D341Med (cell line): ENCODE measurements around the gene TET3.
A peak's percentile ranks its signal among the peaks of the same experiment; 100 is the strongest.

Source experiments
- DNase-seq: peaks from one replicate; pipeline ENCODE4 v3.0.0; 2012; ENCODE audit warnings: low spot score

The TET3 gene

GRCh38 chr2:74007121-74007520 is 22.4 kb downstream of the TET3 start:
- DNase-seq = no peak

DNA sequence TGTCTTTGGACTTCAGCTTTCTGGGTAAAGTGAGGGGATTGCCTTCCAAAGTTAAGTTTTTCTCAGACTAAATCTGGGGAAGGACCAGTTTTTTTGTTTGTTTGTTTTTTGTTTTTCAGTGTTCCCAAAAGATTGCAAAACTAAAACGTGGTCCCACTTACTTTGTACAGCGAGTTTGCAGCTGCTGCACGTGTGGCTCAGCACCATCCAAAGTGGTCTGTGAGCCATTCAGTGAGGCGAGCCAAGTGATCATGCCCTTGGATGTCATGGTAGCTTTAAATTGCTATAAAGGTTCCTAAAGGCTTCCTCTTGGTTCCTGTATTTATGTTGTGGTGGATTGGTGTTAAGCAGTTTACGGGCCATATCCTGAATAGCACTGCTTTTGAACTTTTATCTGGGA is 23.0 kb downstream of the TET3 start:
- peak; percentile 0 for DNase-seq

GRCh38 chr2:74008761-74009395 is 24.2 kb downstream of the TET3 start:
- DNase-seq = peak; percentile 68

DNA sequence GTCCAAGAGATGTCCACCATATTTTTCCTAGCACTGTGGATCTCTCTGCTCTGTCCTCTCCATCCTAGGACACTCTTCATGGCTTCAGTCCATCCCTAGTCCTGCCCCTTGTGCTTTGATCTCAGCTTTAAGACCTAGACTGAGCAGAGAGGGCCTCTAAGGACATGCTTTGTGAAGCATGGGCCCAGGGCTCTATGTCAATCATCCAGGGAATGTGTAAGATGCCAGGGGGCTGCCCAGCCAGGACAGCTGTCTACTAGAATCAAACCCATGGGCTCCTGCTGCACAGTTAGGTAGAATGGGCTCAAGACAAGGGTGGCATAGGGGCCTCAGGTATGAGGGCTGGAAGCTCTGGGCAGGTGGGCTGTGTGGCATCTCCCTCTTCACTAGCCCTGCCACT is 24.9 kb downstream of the TET3 start:
- DNase-seq = no peak

GRCh38 chr2:74010087-74010541 is 25.4 kb downstream of the TET3 start:
- no peak for DNase-seq

- DNase-seq = no peak
Measured at GRCh38 chr2:74011246-74011645, 26.5 kb downstream of the TET3 start.

- DNase-seq = no peak
Measured at GRCh38 chr2:74014813-74015212, 30.1 kb downstream of the TET3 start.

DNA sequence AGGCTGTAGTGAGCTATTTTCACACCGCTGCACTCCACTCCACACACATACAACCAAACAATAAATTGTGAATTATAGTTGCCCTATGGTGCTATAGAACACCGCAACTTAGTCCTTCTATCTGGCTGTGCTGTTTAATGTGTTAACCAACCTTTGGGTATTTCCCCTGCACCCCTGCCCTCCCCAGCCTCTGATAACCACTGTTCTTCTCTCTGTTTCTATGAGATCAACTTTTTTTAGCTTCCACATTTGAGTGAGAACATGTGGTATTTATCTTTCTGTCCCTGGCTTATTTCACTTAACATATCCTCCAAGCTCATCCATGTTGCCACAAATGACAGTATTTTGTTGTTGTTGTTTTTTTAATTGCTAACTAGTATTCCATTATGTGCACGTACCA is 32.5 kb downstream of the TET3 start:
- DNase-seq = no peak

DNA sequence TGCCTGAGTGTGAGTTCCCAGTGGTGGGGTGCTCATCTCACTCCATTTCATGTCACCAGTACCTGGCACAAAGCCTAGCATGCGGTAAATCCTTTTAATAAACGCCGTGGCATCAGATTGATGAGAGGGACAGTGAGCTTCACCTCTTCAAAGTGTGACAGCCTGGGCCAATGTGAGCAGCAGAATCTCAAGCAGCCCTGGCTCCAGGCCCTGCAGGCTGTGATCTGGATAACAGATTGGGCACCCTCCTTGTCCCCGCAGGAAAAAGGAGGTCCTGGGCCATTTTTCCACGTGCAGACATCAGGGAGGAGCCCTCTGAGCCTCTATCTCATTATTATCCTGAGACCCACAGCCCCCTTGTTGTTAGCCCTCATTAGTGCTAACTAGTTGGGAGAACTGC is 34.8 kb downstream of the TET3 start:
- no peak for DNase-seq

GRCh38 chr2:74020702-74021406 is 36.1 kb downstream of the TET3 start:
- no peak for DNase-seq

DNA sequence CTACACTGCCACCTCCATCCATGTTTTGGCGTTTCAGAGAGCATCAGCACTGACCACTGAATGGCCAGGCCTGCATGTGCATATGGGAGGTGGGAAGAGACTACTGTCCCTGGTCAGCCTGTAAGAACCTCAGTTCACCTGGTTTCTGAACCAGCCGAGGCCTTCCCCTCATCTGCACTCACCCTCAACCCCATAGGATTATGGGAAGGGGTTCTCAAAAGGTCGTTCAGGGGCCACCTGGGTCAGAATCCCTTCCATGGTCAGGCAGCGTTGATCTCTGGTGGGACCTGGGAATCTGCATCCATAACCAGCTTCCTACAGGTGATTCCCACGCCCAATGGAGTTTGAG is 36.7 kb downstream of the TET3 start:
- DNase-seq = no peak

GRCh38 chr2:74024216-74024615 is 39.5 kb downstream of the TET3 start:
- DNase-seq = no peak

GRCh38 chr2:74025971-74026612 is 41.4 kb downstream of the TET3 start:
- DNase-seq = no peak

GRCh38 chr2:74026687-74027241 is 42.1 kb downstream of the TET3 start:
- DNase-seq = no peak

- no peak for DNase-seq
Measured at GRCh38 chr2:74027496-74027895, 42.8 kb downstream of the TET3 start.

- DNase-seq = no peak
Measured at GRCh38 chr2:74028290-74028689, 43.6 kb downstream of the TET3 start.

GRCh38 chr2:74028741-74029140 is 44.0 kb downstream of the TET3 start:
- no peak for DNase-seq

DNA sequence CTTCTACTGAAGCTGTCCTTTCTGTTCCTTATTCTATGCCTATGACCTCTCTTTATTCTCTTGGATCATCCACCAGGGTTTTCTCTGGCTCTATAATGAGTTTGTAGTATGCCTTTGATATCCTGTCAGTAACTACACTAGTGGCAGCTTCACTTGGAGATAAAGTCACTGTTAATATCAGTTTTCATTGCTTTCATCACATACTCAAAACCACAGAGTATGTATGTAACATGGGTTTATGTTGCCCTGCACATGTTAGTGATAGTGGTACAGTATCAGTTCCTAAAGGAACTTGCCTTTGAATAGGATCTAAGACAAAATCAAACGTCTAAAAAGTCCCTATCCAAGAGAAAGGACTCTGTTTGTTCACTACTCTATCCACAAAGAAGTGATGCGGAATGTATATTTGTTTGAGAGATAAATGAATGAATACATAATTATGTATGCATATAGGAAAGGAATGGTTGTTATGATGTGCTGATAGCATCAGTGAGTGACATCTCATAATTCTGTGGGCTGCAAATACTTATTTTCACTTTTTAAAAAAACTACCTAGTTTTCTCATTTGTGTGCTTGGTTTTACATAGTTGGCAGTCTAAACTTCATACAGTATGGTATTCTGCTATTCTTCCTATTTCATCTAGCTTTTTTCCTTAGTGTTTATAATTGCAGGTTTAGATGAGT is 45.1 kb downstream of the TET3 start:
- DNase-seq = no peak

GRCh38 chr2:74031221-74031620 is 46.5 kb downstream of the TET3 start:
- DNase-seq = no peak

- DNase-seq = no peak
Measured at GRCh38 chr2:74031959-74032287, 47.2 kb downstream of the TET3 start.

DNA sequence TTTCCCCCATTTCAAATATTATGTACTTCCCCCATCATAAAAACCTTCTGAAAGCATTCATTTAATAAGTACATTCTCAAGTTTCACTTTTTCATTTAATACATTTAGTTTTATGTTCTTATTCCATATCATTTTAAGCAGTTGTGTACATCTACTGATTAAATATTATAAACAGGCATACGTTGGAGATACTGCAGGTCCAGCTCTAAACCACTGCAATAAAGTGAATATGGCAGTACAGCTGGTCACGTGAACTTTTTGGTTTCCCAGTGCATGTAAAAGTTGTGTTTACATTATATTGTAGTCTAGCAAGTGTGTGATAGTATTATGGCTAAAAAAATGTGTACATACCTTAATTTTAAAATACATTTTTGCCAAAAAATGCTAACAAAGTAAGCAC is 48.7 kb downstream of the TET3 start:
- no peak for DNase-seq
